GM21423 (cell line): ENCODE measurements around the gene PRKAG2.

Source experiments
- ATAC-seq: cut with Tn5 transposase; IDR thresholded peaks from one replicate; pipeline ENCODE4 v1.9.1; 2021; ENCODE audit warnings: mild to moderate bottlenecking, moderate library complexity; ENCODE audit not compliant: unreplicated experiment

PRKAG2 gene

DNA sequence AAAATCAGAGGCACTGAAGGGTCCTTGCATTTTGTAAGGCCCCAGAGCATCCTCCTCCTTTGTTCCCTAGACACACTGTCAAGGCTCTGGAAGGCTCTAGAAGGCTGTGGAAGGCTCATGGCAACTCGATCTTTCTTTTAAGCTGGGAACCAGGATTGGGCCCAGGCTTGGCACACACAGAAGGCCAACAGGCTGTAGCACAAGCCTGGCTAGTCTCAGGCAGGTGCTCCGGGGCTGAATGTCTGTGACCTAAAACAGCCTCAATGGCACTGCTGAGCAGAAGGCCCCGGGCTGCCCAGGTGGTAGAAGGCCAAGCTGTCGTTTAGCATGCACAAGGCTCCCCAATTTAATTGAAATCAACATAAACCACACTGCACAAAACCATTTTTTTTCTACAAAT lies 55.7 kb downstream of the PRKAG2 start:
- no peak for ATAC-seq

DNA sequence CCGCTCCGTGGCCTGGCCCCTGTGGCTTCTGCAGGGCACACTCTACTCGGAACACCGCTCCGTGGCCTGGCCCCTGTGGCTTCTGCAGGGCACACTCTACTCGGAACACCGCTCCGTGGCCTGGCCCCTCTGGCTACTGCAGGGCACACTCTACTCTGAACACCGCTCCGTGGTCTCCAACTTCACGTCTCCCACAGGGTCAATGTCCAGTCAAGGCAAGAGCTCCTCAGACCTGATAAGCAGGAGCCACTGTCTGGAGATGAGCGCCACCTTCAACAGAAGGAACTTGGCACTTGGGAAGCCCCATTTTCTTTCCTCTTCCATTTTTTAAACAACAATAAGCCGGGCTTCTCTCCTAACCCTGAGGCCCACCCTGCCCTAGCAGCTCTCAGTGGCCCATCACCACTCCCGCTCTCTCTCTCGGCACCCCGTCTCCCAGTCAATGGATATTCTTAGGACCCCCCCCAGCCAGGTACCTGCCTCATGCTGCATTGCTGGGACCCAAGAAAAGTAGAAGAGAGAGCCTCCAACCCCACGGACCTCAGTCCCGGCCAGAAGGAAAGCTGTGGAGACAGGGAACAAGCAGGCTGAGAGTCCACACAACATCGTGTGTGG lies 56.3 kb downstream of the PRKAG2 start:
- ATAC-seq = no peak

DNA sequence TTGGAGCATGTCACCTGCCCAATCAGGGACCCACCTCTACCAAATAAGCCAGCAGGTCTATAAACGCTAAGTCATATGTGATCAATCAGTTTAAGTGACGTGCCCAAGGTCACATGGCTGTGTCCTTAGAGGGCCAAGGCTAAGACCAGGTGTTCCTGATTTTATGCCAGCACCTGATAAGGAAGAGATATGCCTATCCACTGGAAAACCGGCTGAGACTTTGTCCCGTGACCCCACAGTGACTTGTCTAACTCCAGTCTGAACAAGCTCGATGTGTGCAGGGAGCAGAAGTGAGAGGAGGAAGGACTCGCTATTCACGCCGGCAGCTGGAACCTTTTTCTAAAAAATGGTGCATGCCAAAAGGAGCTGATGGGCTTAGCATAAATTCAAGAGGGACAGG lies 57.0 kb downstream of the PRKAG2 start:
- no peak for ATAC-seq

DNA sequence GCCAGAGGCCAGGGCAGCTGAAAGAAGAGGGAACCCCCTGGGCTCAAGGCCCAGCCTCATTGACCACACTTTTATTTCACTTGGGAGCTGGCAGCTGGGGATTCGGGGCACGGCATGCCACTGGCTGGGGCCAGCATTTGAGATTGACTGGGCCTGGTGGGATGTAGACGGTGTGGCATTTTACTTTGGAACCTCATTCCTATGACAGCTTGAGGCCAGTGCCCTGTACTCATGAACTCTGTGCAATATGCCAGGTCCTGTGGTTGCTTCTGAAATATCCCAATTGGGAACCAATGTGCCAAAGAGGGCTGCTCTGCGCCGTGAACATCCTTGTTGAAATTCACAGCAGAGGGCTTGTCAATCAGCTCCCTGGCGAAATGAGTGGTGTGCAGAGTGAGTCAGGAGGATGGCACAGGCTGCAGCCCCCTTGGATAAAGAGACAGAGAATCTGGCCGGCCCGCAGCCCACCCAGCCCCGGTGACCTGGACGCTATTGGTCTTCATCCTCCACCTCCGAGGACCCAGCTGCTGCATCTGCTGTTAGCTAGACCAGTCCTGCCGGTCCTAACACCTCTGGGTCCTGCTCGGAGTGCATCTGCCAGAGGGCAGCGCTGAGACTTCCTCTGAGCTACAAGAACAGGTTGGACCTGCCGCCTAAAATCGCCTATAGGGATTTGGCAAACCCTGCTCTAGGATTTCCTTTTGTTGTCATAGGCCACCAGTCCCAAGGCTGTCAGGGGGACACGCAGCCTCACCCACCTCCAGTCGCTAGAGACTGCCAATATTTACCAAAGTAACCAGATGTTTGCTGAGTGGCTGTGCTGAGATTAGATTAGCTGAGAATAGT lies 58.0 kb downstream of the PRKAG2 start:
- ATAC-seq = no peak

DNA sequence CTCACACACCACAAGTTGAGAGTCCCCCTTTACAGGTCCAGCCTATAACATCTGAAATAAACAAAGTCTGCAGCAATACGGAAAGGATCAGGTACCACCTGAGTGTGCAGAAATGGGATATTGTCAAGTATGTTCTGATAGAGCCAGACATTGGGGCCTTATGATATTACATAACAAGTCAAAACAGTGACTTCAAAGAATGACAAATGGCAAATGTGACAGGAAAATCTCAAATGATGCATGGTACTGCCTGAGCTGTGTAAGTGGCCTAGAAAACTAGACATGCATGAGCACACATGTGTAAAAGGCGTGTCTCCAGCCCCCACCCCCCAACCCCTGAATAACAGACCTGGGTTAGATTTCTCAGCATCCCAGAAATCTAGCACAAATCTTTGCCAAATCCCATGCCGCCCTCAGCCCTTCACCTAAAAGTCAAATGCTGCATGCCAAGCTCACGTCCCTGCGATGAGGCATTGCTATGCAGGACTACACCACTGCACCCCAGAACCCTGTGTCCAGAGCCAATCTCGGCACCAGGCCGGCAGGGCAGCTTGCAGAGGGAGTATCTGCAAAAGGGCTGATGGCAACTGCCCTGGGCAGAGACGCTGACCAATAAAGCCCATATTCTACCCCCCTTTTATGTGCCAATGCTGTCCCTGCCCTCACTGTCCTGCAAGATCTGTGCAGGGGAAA lies 58.8 kb downstream of the PRKAG2 start:
- ATAC-seq = no peak

DNA sequence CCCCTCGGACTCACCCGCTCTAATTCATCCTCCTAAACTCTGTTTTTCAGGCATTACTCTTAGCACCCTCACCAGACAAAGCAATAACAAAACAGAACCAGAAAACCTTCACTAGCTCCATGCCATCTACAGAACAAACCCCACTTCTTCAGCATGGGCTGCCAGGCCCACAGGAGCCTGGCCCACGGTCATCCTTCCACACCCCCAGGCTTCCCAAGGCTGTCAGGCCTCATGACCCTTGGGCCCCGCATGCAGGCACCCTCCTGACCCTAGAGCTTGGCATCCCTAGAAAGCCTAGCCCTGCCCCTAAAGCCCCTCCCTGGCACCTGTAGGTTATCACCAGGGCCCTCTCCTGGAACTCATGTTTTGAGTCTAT lies 59.6 kb downstream of the PRKAG2 start:
- no peak for ATAC-seq

DNA sequence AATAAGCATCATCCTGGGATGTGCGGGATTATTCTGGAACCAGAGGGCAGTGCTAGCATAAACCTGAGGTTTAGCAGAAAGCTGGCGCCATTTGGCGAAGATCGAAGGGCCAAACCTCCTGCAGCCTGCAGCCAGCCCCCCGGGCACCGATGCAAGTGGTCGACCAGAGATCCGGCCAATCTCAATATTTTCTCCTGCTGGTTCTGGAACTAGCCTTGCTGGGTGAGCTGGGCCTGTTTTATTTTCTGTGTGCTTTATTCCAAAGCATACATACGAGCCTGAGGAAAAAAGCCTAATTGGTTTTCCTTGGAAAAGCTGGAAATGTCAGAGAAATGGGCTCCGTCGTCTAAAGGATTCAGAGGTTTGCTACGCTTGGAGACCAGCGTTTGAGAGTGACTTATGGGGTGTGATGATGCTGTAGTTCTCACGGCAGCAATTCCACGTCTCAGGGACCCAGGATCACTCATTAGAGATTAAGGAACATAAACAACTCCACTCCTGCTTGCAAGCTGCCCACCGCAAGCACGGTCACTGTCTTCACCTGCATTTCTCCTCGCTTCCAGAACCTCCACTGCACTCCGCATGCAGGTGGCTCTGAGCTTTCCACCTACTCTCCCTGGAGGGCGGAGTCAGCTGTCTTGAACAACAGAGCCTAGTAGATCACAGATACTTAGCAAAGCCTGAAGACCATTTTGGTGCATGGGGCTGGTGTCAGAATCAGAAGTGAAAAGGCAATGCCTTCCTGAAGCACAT lies 60.2 kb downstream of the PRKAG2 start:
- ATAC-seq = no peak

DNA sequence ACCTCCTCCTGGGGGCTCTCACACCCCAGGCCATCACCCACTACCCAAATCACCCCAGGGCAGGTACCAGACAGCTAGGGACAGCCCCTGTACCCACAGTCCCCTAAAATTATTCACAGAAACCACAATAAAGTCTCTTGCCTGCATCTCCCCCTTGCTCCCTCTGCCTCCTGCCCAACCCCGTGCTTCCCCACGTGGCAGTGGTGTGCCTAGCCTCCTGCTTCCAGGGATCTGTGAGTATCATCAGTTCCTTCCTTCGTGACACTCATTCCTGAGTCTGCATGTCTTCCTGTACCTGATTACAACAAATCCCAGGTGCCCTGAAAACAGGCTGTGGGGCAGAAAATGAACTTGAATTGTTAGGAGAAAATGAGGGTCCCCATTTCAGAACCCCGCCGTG lies 61.5 kb downstream of the PRKAG2 start:
- ATAC-seq = no peak

DNA sequence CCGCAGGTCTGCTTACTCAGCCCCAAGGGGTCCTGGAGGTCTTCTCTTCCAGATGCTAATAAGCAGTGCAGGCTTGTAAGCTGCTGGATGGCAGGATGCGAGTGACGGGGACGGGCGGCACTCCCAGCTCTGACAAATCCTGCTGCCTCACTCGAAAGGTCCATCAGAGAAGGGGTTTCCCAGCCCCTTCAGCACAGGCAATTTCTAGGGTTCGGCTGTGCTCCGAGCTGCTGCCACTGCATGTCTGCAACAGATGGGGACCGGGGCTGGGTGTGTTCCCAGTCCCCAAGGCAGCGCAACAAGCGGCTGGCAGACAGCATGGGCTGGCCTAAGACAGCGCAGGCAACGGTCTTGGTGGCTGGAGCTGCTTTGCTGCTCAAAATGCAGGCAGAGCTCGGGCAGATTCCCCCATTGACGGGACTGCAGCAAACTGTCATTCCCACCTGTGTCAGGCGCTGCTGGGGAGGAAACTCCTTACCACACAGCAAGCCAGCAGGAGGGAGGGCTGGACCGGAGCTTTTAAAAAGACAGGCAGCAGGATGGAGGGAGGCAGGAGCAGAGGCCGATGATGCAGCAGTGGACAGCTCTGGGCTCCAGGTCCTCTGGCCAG lies 62.4 kb downstream of the PRKAG2 start:
- no peak for ATAC-seq

DNA sequence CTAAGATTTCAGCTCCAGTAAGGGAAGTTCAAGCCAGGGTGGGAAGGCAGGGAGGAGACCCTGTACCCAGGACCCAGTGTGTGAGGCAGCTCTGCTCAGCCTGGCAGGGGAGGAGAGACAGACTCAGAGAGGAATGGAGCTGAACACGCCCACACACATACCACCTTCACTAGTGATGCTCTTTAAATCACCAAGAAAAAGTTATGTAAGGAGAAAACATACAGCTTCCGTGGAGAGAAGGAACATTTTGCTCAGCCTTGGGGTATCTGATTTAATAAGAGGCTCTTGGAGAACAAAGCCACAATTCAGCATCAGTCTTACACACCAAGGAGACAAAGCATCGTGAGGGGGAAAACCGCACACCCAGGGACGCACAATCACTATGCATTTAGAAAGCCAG lies 62.9 kb downstream of the PRKAG2 start:
- no peak for ATAC-seq

DNA sequence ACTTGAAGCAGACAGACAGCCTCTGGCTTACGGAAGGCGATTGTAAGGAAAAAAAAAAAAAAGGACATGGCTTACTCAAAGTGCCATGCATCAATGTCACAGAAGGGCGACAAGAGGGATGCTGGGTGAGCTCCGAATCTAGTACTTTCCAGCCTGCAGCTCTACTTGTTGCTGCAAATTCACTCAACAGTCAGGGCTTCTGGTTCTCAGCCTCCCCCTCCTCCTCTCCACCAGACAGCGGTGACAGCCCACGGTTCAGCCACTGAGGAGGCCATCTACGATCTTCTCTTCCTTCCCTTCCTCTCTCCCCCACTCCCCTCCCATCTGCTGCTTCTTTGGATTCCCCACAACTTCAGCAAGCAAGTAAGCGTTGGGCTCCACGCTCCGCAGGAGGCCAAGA lies 63.5 kb downstream of the PRKAG2 start:
- ATAC-seq = no peak

DNA sequence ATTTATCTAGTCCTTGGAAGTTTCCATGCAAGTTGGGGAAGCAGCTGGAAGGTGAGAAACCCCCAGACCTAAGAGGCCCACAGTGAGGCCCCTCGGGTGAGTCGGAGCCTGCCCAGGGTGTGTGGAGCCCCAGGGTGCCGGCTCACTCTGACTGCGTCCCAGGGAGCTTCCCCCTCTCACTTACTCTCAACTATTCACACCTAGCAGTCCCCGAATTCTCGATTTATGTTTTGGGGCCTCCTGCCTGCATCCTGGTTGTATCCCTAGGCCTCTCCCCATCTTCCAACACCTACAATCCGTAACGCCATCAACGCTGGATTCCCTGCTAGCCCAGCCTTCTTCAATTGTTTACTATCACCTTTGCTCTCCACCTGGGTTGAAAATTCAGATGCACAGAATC lies 63.9 kb downstream of the PRKAG2 start:
- ATAC-seq = no peak

DNA sequence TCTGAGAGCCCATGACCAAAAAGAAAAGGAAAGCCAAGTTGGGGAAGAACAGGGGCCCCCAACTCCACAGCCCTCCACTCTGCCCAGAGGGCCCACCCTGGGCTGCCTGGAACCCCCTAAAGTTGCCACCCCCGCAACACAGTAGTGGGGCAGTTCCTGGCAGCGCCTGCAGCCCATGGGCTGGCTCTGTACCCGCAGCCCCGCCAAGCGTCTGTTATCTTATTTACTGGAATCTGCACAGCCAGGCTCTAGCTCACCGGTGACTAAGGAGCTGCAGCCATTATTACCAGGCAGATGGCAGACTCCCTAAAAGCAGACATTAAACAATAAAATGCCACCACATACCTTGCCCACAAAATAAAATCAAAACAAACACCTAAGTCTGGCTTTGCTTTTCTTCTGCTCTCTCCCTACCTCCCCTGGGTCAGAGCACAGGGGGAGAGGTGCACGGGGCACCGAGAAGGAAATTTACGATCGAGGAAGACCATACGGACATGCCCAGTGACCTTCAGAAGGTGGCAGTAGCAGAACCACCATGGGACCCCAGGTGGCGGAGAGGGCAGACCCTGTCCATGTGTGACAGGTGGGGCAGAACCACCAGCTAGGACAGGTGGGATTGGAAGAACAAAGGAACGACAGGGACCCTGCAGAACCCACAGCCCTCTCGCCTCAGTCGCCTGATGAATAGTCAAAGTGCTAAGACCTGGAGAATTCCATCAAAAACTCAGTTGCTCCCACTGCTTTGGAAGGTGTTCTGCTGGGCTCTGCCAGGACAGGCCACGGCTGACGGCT lies 66.3 kb downstream of the PRKAG2 start:
- ATAC-seq = no peak

DNA sequence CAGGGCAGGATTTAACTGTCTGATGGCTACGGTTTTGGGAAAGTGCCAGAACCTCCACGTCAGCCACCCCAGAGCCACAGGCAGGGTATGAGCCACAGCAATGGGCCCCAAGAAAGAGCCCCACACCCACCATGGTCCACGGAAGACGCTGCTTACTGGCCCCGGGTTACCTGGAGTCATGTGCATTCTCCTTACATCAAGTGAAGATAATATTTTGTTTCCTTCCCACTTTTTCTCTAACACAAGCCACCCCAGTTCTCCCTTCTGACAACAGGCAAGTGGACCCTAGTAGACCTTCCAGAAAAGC lies 67.1 kb downstream of the PRKAG2 start:
- ATAC-seq = no peak

DNA sequence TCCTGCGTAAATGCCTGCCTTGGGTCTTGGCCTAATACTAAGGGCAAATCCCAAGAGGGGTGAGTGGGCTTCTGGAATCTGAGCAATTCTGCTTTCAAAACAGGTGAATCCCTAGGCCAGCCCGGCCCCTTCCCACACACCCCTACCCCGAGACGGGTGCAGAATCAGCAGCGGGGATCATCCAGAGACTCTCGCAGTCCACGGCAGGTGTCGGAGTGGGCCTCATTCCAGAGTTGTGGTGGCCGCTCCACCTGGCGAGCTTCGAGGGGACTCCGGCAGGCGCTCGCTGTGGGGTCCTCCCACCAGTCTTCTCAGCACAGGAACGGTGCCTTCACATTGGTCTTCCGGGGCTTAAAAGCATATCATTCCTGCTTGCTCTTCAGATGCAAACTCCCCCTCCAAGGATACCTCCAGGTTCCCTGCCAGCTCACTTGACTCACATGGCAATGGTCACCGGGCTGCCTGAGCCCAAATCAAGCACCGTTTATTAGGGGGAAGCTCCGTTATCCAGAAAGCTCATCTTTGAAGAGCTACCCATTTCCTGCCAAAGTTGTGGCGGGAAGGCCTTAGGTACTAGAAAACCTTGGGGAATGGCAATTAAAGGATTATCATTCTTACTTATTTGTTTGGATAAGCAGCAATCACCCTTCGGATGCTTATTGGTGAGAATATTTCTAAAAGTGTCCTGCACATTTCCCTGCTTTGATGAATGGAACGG lies 67.6 kb downstream of the PRKAG2 start:
- no peak for ATAC-seq

DNA sequence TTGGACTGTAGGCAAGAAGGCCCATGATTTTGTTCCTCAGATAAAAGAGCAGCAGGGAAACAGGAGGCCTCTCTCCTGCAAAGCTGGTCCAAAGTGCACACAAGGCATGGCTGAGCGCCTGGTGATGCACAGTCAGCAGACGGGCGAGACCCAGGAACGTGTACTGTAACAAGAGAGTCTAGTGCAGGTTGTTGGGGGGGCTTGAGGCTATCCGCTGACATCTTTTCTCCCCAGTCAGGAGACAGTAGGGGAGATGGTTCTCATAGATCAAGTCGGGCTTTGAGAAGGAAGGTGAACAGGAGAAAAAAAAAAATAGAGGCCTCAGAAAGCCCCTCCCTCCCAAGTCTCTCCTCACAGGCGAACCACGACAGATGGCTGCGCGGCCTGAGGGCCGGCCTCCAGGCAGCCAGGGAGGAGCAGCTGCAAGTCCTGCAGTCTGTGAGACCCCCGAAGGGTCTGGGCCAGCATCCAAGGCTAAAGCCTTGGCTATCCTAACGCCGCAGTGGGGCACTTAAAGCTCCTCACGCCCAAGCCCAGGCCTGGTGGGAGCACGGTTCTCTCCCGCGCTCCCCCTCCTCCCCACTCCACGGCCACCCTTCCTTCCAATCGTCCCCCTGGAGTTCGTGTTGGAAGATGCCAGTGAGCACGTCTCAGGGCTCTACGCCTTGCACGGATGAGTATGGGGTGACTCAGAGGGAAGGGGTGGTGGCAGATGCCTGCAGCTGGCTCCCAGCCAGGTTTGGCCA lies 68.3 kb downstream of the PRKAG2 start:
- ATAC-seq = no peak

DNA sequence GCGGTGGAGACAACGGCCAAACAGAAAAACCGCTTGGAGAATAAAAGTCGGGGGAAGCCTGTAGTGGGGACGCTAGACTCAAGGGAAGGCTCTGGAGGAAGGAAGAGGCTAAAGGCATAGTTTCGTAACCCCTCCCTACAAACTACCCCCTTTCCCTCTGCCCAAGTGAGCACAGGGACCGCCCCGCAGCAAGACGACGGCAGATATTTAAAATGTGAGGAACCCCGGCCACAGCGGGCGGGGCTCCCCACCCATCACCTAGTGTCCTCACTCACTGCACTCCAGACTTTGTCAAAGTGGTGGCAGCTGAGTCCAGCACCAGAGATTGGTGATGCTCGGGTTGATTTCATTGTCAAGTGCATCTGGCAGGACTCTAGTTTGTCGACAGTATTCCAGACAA lies 69.1 kb downstream of the PRKAG2 start:
- no peak for ATAC-seq

DNA sequence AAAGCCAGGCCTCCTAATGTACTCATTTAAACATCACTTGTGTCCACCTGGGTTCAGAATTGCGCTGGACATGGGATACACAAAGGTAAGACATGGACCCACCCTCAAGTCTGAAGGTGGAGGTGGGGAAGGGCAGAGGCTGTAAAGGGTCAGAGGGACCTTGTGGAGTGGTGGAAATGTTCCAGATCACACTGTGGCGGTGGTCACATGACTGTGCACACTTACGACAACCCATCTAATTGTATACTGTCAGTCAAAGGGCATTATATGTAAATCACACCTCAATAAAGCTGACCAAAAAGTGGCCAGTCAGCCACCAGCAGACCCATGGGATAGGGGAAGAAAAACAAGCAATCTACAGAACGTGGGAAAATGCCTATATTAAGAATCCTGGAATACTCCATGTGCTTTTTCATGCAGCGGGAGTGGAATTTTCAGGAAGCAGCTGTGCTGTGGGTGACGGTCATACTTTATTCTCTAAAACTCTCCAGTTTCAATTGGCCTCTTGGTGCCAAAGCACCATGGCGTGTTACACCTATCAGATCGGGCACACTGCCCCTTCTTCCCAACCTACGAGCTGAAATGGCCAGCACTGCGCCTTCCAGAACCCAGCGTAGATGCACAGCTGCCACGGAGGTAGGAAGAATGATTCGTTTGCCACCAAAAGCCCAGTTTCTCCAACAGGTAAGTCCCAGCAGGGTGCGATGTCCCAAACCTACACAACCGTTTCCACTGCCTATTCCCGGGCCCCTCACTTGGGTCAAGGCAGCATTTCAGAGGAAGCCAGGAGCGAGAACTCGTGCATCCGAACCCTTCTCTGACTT lies 69.8 kb downstream of the PRKAG2 start:
- ATAC-seq = no peak
